ENCODE measurements around the gene ATL1. TPM values are rescaled to one million over a fixed set of nuclear protein-coding genes. Genes with fewer than 3 reads are reported as not detected.

The ATL1 gene
- total and polyA plus RNA-seq, 2 of the 8 experiments (the other 6 are each of a cell fraction or from before 2014, with no cell fraction given) = 4.0 to 5.9 TPM

GRCh38 chr14:50559990-50560930, at the start of gene ATL1 (continued):
- TF ChIP-seq HDAC6 (IDR thresholded peaks at IDR 0.05; ENCODE audit: low read depth, low read length) (no peak), CBX8 (IDR thresholded peaks at IDR 0.05; ENCODE audit: borderline replicate concordance, low read depth, low read length) (no peak), POU5F1 (IDR thresholded peaks at IDR 0.05; ENCODE audit: low read depth, low read length) (no peak), SIRT6 (IDR thresholded peaks at IDR 0.05; ENCODE audit: low read length) (no peak), CHD1 (IDR thresholded peaks at IDR 0.05; ENCODE audit: low read depth, low read length) (no peak), CBX5 (IDR thresholded peaks at IDR 0.05; ENCODE audit: low read depth, low read length) (no peak), KDM5A (IDR thresholded peaks at IDR 0.05; ENCODE audit: low read length) (no peak), PHF8 (conservative IDR thresholded peaks at IDR 0.05; ENCODE audit: low read depth, low read length) (peak; percentile 46), GABPA (IDR thresholded peaks at IDR 0.05; ENCODE audit: borderline replicate concordance, insufficient read depth, low read length) (no peak), HDAC2 (IDR thresholded peaks at IDR 0.05; ENCODE audit: borderline replicate concordance in 1 of 2, low read depth in 2 of 2, low read length in 2 of 2) (peak in 1 of 2 experiments; percentile 20; a peak in 1 of 4 replicates), E2F6 (IDR thresholded peaks at IDR 0.05) (no peak), TBP (IDR thresholded peaks at IDR 0.05; ENCODE audit: low read depth, low read length) (peak; percentile 47), SP1 (IDR thresholded peaks at IDR 0.05; ENCODE audit: low read depth, low read length) (no peak), KDM1A (IDR thresholded peaks at IDR 0.05; ENCODE audit: borderline replicate concordance, low read length) (no peak; the same call in 1 of the 2 replicates), KDM4A (IDR thresholded peaks at IDR 0.05; ENCODE audit: low read depth, low read length, severe bottlenecking) (peak; percentile 90), FOSL1 (IDR thresholded peaks at IDR 0.05; ENCODE audit: insufficient read depth, low read depth, low read length) (no peak), ATF3 (IDR thresholded peaks at IDR 0.05; ENCODE audit: insufficient read depth, low read depth, low read length) (no peak), BACH1 (IDR thresholded peaks at IDR 0.05; ENCODE audit: low read length) (no peak), SRF (IDR thresholded peaks at IDR 0.05; ENCODE audit: low read depth, low read length) (no peak), SIN3A (conservative IDR thresholded peaks at IDR 0.05 in 1 of 2, IDR thresholded peaks at IDR 0.05 in 1 of 2; ENCODE audit: low read depth in 1 of 2, low read length in 2 of 2) (peak; percentile 77; a peak in 3 of 4 replicates)

Measured in H1 (cell line).